ENCODE data around the gene ZNF787. TPM values are rescaled to one million over a fixed set of nuclear protein-coding genes. Genes with fewer than 3 reads are reported as not detected.
"Not testable (repeated sequence)": the region's sequence is repeated elsewhere in the genome, so short reads cannot be mapped to it uniquely, and the experiment has no call there.

Gene ZNF787
- total and polyA plus RNA-seq, 10 donors, result 16.6 to 53.8 (median 30.9) TPM

- H3K9me3 ChIP-seq, result no peaks in the 10 kb centered on the region
- peak; percentile 67 for DNase-seq
- H3K4me3 ChIP-seq, result no peak overlapping the region
- intact Hi-C loops (cut with DNase I; ENCODE audit: low total_unique reads), result no loop called here
- H3K27ac ChIP-seq, result no peak overlapping the region
- peaks cover 0 to 93% (median 32%) of the 10 kb centered on the region in 6 donors for H3K36me3 ChIP-seq
- 86 to 93% (median 91%) methylated on average over 26 to 34 of the region's 34 CpGs for WGBS, 5 donors
- TF ChIP-seq CTCF (IDR thresholded peaks at IDR 0.05 in 8 of 11, conservative IDR thresholded peaks at IDR 0.05 in 3 of 11) (no peak), POLR2AphosphoS5 (IDR thresholded peaks at IDR 0.05) (peak; percentile 6 to 45 (median 10))
- peaks cover 0 to 74% (median 41%) of the 10 kb centered on the region in 6 donors for H3K4me1 ChIP-seq
- H3K27me3 ChIP-seq (replicated peaks in 1 of 7), result no peaks in the 10 kb centered on the region
Measured at GRCh38 chr19:56098731-56099568, 22.1 kb downstream of the ZNF787 start.

- WGBS, 5 donors, result 92 to 99% (median 94%) methylated on average over 12 to 21 of the region's 21 CpGs
Measured at GRCh38 chr19:56098237-56098636, 22.9 kb downstream of the ZNF787 start.

GRCh38 chr19:56097776-56098175, 23.3 kb downstream of the ZNF787 start:
- intact Hi-C loops (cut with DNase I; ENCODE audit: low total_unique reads), result no loop called here
- DNase-seq, result peak; percentile 52
- TF ChIP-seq CTCF (IDR thresholded peaks at IDR 0.05 in 8 of 11, conservative IDR thresholded peaks at IDR 0.05 in 3 of 11) (no peak), POLR2AphosphoS5 (IDR thresholded peaks at IDR 0.05) (no peak), POLR2A (IDR thresholded peaks at IDR 0.05) (no peak)
- Histone ChIP-seq H3K4me1 (peaks cover 0 to 66% (median 36%) of the 10 kb centered on the region in 6 donors), H3K27me3 (replicated peaks in 1 of 7) (no peaks in the 10 kb centered on the region), H3K27ac (peak overlapping the region in 3 of 8 donors; percentile 13 to 45 (median 13)), H3K36me3 (peaks cover 0 to 98% (median 35%) of the 10 kb centered on the region in 6 donors), H3K9me3 (no peaks in the 10 kb centered on the region), H3K4me3 (no peak overlapping the region)
- 81 to 100% (median 91%) methylated on average over 1 to 7 of the region's 7 CpGs for WGBS, 5 donors

More at GRCh38 chr19:56098237-56098636, 22.9 kb downstream of the ZNF787 start:
- H3K4me1 ChIP-seq, result peaks cover 0 to 70% (median 40%) of the 10 kb centered on the region in 6 donors
- H3K27me3 ChIP-seq (replicated peaks in 1 of 7); H3K9me3 ChIP-seq; H3K4me3 ChIP-seq; intact Hi-C loops (cut with DNase I; ENCODE audit: low total_unique reads): not testable (repeated sequence)
- DNase-seq, result peak; percentile 58
- H3K27ac ChIP-seq, result peak overlapping the region in 1 of 8 donors; percentile 13
- peaks cover 0 to 98% (median 34%) of the 10 kb centered on the region in 6 donors for H3K36me3 ChIP-seq

GRCh38 chr19:56097306-56097705, 23.8 kb downstream of the ZNF787 start:
- Histone ChIP-seq H3K27ac (peak overlapping the region in 5 of 8 donors; percentile 2 to 45 (median 13)), H3K4me3 (no peak overlapping the region), H3K27me3 (replicated peaks in 1 of 7) (no peaks in the 10 kb centered on the region), H3K36me3 (peaks cover 0 to 97% (median 35%) of the 10 kb centered on the region in 6 donors), H3K4me1 (peaks cover 0 to 66% (median 35%) of the 10 kb centered on the region in 6 donors), H3K9me3 (no peaks in the 10 kb centered on the region)
- peak; percentile 79 for DNase-seq
- WGBS, 5 donors, result 75 to 87% (median 78%) methylated on average over 23 of the region's 23 CpGs
- intact Hi-C loops (cut with DNase I; ENCODE audit: low total_unique reads), result no loop called here
- TF ChIP-seq CTCF (IDR thresholded peaks at IDR 0.05 in 8 of 11, conservative IDR thresholded peaks at IDR 0.05 in 3 of 11) (no peak), POLR2AphosphoS5 (IDR thresholded peaks at IDR 0.05) (peak; percentile 24 to 75 (median 68)), POLR2A (IDR thresholded peaks at IDR 0.05) (no peak)

All from spleen (tissue), 11 donors.